Measurements from ENCODE around the gene USP6NL. TPM values are rescaled to one million over a fixed set of nuclear protein-coding genes. Genes with fewer than 3 reads are reported as not detected.
"Not testable (repeated sequence)": the region's sequence is repeated elsewhere in the genome, so short reads cannot be mapped to it uniquely, and the experiment has no call there.

Gene USP6NL
- total RNA-seq, 1 donor from 2014 or later: 19.5 TPM

- no peak for DNase-seq (ENCODE audit: low read depth, low spot score)
Measured at GRCh38 chr10:11448545-11449244, 162.8 kb downstream of the USP6NL start.

DNA sequence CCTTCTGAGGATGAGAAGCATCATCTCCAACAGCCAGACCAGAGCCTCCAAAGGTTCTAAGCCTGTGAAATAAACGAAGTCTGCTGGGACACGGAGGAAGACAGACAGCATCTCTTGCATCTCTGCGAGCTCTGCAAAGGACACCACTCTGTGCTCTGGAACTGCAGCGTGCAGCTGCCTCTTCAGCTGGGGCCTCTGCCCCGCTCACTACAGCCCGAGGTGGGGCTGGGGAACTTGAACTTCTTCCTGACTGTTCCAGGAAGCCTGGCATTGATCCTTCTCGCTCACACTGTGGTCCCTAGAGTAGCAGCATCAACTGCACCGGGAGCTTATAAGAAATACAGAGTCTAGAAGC is 163.3 kb downstream of the USP6NL start:
- DNase-seq (ENCODE audit: low read depth, low spot score): no peak

- no peak for DNase-seq (ENCODE audit: low read depth, low spot score)
Measured at GRCh38 chr10:11447586-11447985, 163.9 kb downstream of the USP6NL start.

GRCh38 chr10:11446864-11447263 is 164.6 kb downstream of the USP6NL start:
- no peak for DNase-seq (ENCODE audit: low read depth, low spot score)

DNA sequence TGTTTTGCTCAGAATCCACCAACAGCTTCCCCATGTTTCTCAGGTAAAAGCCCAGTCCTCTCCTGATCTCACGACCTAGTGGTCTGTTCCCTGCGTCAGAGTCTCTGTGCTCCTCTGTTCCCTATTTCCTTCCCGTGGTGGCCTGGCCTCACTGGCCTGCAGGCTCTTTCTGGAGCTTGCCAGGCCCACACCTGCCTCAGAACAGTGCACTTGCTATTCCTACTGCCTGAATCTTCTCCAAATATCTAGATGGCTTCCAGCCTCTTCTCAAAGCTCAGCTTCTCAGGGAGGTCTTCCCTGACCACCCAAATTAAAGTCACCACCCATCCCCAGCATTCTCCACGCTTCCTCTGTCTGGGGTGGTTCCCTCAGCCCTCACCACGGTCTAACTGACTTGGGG is 165.3 kb downstream of the USP6NL start:
- no peak for DNase-seq (ENCODE audit: low read depth, low spot score)

DNA sequence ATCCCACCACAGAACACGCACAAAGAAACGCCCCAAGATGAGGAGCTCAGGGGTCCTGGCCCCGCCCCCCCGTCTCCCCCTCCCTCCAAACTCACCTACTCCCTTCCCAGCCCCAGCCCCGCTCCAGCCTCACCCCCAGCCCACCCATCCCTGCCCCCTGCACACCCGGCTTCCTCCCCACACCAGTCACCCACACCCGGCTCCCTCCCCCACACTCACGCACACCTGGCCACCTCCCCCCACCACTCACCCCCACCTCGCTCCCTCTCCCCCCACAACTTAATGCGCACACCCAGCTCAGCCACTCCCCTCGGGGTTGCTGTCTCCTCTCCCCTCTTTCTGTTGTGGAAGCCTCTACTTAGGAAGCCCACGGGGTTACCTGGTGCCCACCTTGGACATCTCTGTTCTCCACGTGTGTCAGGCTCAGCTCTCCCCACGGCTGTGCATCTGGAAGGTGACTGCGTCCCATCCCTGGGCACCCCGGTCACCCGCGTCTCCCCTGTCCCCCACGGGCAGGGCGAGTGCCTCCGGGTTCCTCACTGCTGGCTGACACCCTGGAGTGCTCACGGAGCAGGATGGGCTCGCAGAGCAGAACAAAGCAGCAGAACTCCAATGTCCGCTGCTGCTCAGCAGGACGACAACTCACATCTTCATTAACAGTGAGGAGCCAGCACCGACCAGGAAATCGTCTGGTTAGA is 166.8 kb downstream of the USP6NL start:
- DNase-seq (ENCODE audit: low read depth, low spot score): no peak

DNA sequence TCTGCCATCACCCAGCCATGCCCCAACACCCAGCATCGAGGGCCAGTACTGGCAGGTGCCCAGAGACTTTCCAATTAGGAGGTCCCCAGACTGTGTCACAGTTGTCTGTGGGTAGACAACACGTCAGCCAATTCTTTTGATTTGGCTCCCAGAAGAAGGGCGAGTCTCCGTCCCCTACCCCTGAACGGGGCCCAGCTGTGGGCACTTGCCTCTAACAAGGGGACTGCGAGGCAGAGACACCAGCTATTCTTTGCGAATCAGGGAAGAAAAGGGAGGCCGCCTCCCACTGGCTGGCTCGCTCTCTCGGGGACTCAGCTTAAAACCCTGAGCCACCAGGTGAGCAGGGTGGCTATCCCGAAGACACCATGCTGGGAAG is 167.3 kb downstream of the USP6NL start:
- DNase-seq (ENCODE audit: low read depth, low spot score): no peak

- DNase-seq (ENCODE audit: low read depth, low spot score): no peak
Measured at GRCh38 chr10:11443468-11444154, 167.8 kb downstream of the USP6NL start.

DNA sequence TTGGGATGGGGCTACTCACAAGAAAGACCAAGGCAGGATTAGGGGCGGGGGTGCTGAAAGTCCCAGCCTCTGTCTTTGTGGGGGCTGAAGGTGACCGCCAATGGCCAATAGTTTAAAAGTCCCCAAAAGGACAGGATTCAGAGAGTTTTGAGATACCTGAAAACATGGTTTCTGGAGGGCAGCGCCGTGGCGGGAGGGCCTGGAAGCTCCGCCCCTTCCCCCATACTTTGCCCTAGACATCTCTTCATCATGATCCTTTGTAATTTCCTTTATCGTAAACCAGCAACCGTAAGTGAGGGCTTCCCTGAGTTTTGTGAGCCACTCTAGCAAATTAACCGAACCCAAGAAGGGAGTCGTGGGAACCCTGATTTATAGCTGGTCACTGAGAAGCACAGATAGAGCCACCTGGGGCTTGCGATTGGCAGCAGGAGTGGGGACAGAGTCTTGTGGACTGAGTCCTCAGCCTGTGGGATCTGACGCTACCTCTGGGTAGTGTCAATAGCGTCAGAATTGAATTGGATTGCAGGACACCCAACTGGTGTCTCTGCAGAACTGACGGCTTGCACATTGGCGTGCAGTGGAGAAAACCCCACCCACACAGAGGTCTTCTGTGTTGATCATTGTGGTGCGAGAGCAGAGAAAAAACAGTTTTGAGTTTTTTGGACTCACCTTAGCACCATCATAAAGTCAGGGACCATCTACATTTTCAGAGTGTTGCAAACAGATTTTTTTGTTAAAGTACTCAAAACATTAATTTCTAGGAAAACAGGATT is 169.3 kb downstream of the USP6NL start:
- DNase-seq (ENCODE audit: low read depth, low spot score): no peak

GRCh38 chr10:11441151-11441535 is 170.3 kb downstream of the USP6NL start:
- DNase-seq (ENCODE audit: low read depth, low spot score): no peak

- DNase-seq (ENCODE audit: low read depth, low spot score): no peak
Measured at GRCh38 chr10:11440250-11441150, 170.9 kb downstream of the USP6NL start.

DNA sequence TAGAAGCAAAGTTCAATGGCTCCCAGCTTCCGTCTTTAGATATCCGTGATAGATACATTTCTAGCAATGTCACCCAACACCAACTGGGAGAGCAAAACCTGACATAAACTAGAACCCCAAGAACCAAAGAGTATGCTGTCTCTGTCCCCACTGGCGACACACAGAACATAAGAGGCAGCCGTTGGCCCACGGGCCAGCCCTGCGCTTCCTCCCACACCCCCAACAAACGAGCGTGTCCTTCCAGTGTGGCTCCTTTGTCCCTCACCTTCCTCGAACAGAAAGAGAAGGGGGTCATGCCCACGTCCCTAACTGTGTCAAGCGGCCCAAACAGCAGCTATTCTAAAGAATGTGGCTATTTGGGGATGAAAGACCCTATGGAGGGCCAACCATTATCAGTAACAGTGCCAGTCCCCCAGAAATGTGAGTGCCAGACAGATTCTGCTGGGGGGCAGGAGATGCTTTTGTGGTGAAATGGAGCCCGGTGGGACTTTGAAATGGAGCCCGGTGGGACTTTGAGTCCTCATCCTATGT is 171.9 kb downstream of the USP6NL start:
- no peak for DNase-seq (ENCODE audit: low read depth, low spot score)

GRCh38 chr10:11437391-11438142 is 173.9 kb downstream of the USP6NL start:
- no peak for DNase-seq (ENCODE audit: low read depth, low spot score)

DNA sequence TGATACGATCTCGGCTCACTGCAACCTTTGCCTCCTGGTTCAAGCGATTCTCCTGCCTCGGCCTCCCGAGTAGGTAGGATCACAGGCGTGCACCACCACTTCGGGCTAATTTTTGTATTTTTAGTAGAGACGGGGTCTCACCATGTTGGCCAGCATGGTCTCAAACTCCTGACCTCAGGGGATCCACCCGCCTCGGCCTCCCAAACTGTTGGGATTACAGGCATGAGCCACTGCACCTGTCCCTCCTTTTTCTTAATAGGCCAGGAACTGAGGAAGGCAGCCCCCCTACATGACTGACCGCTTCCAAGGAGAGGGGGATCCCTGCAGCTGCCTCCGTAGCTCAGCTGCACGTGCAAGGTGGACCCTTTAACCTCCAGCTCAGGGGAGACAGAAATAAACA is 175.0 kb downstream of the USP6NL start:
- not testable (repeated sequence) for DNase-seq (ENCODE audit: low read depth, low spot score)

GRCh38 chr10:11435581-11435981 is 175.9 kb downstream of the USP6NL start:
- DNase-seq (ENCODE audit: low read depth, low spot score): no peak

DNA sequence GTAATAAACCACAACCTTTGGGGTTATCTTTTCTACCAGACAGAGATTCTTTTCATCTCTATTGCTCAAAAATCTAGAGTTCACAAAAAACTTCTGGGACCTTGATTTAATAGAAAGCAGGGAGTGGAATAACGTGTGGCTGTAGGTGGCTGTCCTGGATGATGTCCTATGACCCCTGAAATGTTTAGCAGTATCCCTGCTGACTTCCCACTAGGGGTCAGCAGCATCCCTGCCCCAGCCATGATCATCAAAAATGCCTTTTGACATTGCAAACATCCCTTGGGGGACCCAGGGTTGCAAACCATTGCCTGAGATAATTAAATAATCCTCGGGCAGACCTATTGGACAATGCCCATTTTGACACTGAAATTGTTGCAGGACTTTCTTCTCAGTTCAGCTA is 177.1 kb downstream of the USP6NL start:
- DNase-seq (ENCODE audit: low read depth, low spot score): no peak

DNA sequence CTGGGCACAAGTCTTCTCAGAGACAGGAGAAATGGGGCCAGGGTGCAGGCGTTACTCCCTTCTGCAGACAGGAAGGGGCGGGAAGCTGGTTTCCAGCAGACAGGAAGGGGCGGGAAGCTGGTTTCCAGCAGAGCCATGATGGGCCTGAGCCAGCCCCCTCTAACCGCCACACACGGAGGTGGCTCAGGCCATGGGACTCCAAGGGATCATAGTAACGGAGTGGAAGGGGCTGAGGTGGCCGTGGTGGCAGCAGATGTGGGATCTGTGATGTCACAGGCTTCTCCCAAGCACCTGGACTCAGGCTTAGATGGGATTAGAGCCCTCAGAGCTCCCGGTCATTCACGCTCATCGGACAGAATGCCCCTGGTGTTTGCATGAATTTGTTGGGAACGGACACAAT is 177.8 kb downstream of the USP6NL start:
- DNase-seq (ENCODE audit: low read depth, low spot score): no peak

DNA sequence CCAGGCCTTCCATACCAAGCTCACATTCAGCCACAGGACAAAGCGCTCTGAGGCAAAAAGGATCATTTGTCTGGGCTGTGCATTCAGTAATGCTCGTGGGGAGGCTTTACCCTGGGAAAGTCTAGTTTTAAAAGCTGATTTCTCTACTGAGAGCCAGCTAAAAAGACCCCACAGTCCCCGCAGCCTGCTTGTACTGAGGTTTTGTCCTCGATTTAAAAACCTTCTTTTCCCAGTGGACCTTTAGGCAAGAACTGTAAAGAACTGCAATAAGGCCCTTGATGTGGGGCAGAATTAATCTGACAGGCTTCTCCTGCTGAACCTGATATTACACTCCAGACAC is 180.3 kb downstream of the USP6NL start:
- DNase-seq (ENCODE audit: low read depth, low spot score): no peak

GRCh38 chr10:11430421-11431215 is 180.8 kb downstream of the USP6NL start:
- no peak for DNase-seq (ENCODE audit: low read depth, low spot score)
